ENCODE results near the gene OSBPL5.
A peak's percentile ranks its signal among the peaks of the same experiment; 100 is the strongest.

OSBPL5 gene

GRCh38 chr11:3181725-3182461, 16.8 kb upstream of the OSBPL5 start:
- H3K36me3 ChIP-seq, result no peaks in the 10 kb centered on the region
- intact Hi-C loops (cut with DNase I; ENCODE audit: low total_unique reads), result no loop called here
- no peak for TF ChIP-seq CTCF (IDR thresholded peaks at IDR 0.05)
- H3K4me1 ChIP-seq, result no peaks in the 10 kb centered on the region
- peaks cover 0 to 3% (median 0%) of the 10 kb centered on the region in 3 donors for H3K9me3 ChIP-seq
- no peak for DNase-seq
- H3K4me3 ChIP-seq, result no peak overlapping the region
- no peaks in the 10 kb centered on the region for H3K27me3 ChIP-seq
- H3K27ac ChIP-seq, result no peak overlapping the region

GRCh38 chr11:3180869-3181268, 15.8 kb upstream of the OSBPL5 start:
- H3K27me3 ChIP-seq, result no peaks in the 10 kb centered on the region
- H3K9me3 ChIP-seq, result peaks cover 0 to 12% (median 0%) of the 10 kb centered on the region in 3 donors
- no peaks in the 10 kb centered on the region for H3K4me1 ChIP-seq
- DNase-seq, result peak; percentile 13 to 23
- H3K36me3 ChIP-seq, result no peaks in the 10 kb centered on the region
- H3K27ac ChIP-seq, result no peak overlapping the region
- TF ChIP-seq CTCF (IDR thresholded peaks at IDR 0.05), result no peak
- H3K4me3 ChIP-seq, result no peak overlapping the region
- intact Hi-C loops (cut with DNase I; ENCODE audit: low total_unique reads), result no loop called here

- no peak for TF ChIP-seq CTCF (IDR thresholded peaks at IDR 0.05)
- intact Hi-C loops (cut with DNase I; ENCODE audit: low total_unique reads), result no loop called here
Measured at GRCh38 chr11:3178349-3178748, 13.2 kb upstream of the OSBPL5 start.

GRCh38 chr11:3177931-3178330, 12.8 kb upstream of the OSBPL5 start:
- Histone ChIP-seq H3K9me3 (peaks cover 0 to 12% (median 0%) of the 10 kb centered on the region in 3 donors), H3K36me3 (no peaks in the 10 kb centered on the region), H3K4me1 (no peaks in the 10 kb centered on the region), H3K4me3 (no peak overlapping the region), H3K27me3 (no peaks in the 10 kb centered on the region), H3K27ac (no peak overlapping the region)
- intact Hi-C loops (cut with DNase I; ENCODE audit: low total_unique reads), result no loop called here
- TF ChIP-seq CTCF (IDR thresholded peaks at IDR 0.05), result no peak
- DNase-seq, result no peak

More at GRCh38 chr11:3178349-3178748, 13.2 kb upstream of the OSBPL5 start:
- no peak overlapping the region for H3K27ac ChIP-seq
- H3K27me3 ChIP-seq, result no peaks in the 10 kb centered on the region
- H3K36me3 ChIP-seq, result no peaks in the 10 kb centered on the region
- no peak overlapping the region for H3K4me3 ChIP-seq
- no peak for DNase-seq
- peaks cover 0 to 12% (median 0%) of the 10 kb centered on the region in 3 donors for H3K9me3 ChIP-seq
- H3K4me1 ChIP-seq, result no peaks in the 10 kb centered on the region

- no peaks in the 10 kb centered on the region for H3K4me1 ChIP-seq
- intact Hi-C loops (cut with DNase I; ENCODE audit: low total_unique reads), result no loop called here
- no peak overlapping the region for H3K4me3 ChIP-seq
- H3K27me3 ChIP-seq, result no peaks in the 10 kb centered on the region
- TF ChIP-seq CTCF (IDR thresholded peaks at IDR 0.05), result no peak
- peaks cover 0 to 12% (median 0%) of the 10 kb centered on the region in 3 donors for H3K9me3 ChIP-seq
- H3K27ac ChIP-seq, result no peak overlapping the region
- no peaks in the 10 kb centered on the region for H3K36me3 ChIP-seq
- DNase-seq, result no peak
Measured at GRCh38 chr11:3176487-3176886, 11.4 kb upstream of the OSBPL5 start.

All from tibial artery (tissue), 4 donors.